Measurements from ENCODE around the gene PTX4.

The PTX4 gene

GRCh38 chr16:1488619-1489018, at the start of gene PTX4:
Gene PTX4 (minus strand): TSS chr16:1488944. CDS start chr16:1488909, 35 bp downstream.
- no peak for DNase-seq

- DNase-seq: no peak
These were observed 49.1 kb upstream of the PTX4 start for GRCh38 chr16:1537763-1538289.

- DNase-seq: no peak
These were observed 48.4 kb upstream of the PTX4 start for GRCh38 chr16:1537138-1537577.

GRCh38 chr16:1536601-1537000, 47.9 kb upstream of the PTX4 start:
- no peak for DNase-seq

- DNase-seq: no peak
These were observed 46.9 kb upstream of the PTX4 start for GRCh38 chr16:1535391-1536291.

- no peak for DNase-seq
These were observed 45.6 kb upstream of the PTX4 start for GRCh38 chr16:1534021-1535020.

GRCh38 chr16:1533443-1533951, 44.8 kb upstream of the PTX4 start, which contains the start of gene TMEM204:
Gene TMEM204 (plus strand): TSS chr16:1533666. CDS start chr16:1534276, 610 bp downstream.
- DNase-seq: no peak

- DNase-seq: no peak
These were observed 44.0 kb upstream of the PTX4 start for GRCh38 chr16:1532771-1533170.

- DNase-seq: no peak
These were observed 43.5 kb upstream of the PTX4 start for GRCh38 chr16:1532081-1532760.

GRCh38 chr16:1531638-1531910, 42.8 kb upstream of the PTX4 start:
- DNase-seq: no peak

GRCh38 chr16:1530883-1531637, 42.3 kb upstream of the PTX4 start:
- no peak for DNase-seq

- DNase-seq: no peak
These were observed 41.7 kb upstream of the PTX4 start for GRCh38 chr16:1530349-1530882.

- no peak for DNase-seq
These were observed 40.3 kb upstream of the PTX4 start for GRCh38 chr16:1528921-1529537.

- DNase-seq: no peak
These were observed 39.4 kb upstream of the PTX4 start for GRCh38 chr16:1527836-1528811.

GRCh38 chr16:1526608-1527555, 38.1 kb upstream of the PTX4 start:
- no peak for DNase-seq

- DNase-seq: no peak
These were observed 37.3 kb upstream of the PTX4 start for GRCh38 chr16:1525871-1526607.

- no peak for DNase-seq
These were observed 35.6 kb upstream of the PTX4 start for GRCh38 chr16:1524366-1524765.

All from NCI-H1417 (cell line).